Measurements from ENCODE around the gene MELTF.
A peak's percentile ranks its signal among the peaks of the same experiment; 100 is the strongest.

The MELTF gene

GRCh38 chr3:197008436-197009209 lies 21.0 kb downstream of the MELTF start:
- no peak for DNase-seq

GRCh38 chr3:197007953-197008352 lies 21.7 kb downstream of the MELTF start:
- DNase-seq: no peak

- no peak for DNase-seq
These were observed 22.2 kb downstream of the MELTF start for GRCh38 chr3:197007296-197007940.

GRCh38 chr3:197006860-197007259 lies 22.8 kb downstream of the MELTF start:
- no peak for DNase-seq

- DNase-seq: no peak
These were observed 23.2 kb downstream of the MELTF start for GRCh38 chr3:197006446-197006845.

GRCh38 chr3:197003461-197004385 lies 25.9 kb downstream of the MELTF start:
- DNase-seq: peak; percentile 79

DNA sequence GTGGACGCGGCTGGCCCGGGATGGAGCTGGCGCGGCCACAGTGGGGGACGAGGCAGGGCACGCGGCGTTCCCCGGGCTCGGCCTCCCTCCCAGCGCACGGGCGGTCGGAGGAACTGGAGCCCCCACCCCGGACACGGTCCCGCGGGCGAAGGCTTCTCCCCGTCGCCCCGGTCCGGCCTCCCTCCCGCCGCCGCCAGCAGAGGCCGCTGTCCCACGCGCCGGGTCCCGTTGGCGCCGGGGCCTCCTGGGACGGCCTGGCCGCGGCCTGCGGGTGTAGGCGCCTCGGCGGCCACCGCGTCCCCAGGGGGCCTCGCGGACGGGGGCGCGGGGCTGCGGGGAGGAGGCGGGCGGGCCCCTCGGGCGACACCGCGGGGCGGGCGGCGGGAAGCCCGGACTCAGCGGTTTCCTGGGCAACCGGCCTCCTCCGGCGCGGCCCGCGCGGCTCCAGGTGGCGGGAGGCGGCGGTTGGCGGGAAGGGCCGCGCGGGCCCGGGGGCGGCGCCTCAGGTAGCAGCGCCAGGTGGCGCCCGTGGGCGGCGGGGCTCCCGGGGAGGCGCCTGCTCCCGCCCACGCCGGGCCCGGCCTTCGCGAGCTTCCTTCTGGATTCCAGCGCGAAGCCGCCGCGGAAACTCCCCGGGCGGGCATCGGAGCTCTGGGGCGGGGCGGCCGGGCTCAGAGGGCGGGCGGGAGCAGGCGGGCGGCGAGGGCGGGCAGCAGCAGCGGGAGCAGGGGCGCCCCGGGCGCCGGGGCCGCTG lies 26.7 kb downstream of the MELTF start:
- peak; percentile 92 for DNase-seq

GRCh38 chr3:197001972-197002700 lies 27.5 kb downstream of the MELTF start:
- DNase-seq: no peak

DNA sequence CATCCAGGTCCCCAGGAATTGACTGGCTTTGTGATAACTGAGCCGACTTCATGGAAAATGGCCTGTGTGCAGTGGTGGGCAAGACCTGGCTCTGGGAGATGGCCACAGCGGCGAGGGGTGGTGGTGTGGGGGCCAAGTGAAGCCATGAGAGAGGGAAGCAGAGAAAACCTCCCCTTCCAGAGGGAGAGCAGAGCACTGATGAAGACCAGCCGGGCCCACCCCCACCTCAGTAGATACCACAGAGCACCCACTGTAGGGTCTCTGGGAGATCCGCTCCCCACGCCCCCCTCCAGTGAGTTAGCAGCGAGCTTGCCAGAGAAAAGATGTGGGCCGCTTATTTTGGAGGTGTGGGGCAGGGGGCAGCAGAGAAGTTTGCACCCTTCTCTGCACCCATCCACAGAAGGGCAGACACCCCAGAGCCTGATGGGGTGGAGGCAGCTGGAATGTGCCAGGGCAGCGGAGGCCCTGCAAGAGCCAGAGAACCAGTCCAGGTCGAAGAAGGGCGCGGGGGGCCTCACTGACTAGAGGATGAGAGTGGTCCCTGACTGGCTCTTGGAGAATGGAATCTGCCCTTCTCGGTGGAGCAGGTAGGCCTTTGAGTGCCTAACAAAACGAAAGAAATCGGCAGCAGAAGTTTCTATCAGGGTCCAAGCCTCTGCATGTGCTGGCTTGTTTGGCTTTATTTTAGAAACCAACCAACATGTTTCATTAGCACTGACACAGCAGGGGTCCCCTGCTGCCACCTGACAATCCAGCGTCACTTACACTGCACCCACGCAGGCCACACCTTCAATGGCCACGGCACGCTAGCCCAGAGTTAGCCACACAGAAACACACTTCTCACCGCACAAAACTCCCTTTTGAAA lies 28.3 kb downstream of the MELTF start:
- no peak for DNase-seq

GRCh38 chr3:197000211-197000610 lies 29.4 kb downstream of the MELTF start:
- no peak for DNase-seq

DNA sequence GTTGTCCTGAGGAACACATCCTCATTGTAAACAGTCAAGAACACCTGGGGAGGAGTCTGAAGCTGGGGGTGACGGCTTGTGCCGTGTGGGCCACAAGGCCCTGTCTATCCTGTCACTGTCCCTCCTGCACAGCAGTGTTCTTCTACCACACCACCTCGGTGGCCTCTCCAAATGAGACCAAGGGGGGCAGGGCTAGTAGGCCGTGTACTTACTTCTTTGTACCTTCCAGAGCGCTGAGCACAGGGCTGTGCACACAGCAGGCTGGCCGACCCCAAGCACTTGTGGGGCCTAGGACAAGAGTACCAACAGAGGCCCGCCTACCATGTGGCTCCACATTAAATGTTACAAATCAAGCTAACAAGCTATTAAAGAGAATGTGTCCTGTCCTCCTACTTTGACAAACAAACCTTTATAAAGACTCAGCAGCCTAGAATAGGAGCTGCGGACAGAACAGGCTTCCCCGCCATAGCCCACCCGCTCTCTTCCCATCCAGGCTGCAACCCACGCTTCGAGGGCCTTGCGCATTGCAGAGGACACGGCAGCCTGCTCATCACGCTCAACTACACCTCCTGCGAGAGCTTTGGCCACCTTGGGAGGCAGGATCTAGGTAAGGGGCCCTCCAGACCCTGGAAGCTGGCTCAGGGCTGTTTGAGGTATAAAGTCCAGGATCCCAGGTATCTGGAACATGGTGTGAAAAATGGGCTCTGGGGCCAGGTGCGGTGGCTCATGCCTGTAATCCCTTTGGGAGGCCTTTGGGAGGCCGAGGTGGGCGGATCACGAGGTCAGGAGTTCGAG lies 30.5 kb downstream of the MELTF start:
- DNase-seq: no peak

- DNase-seq: no peak
These were observed 32.3 kb downstream of the MELTF start for GRCh38 chr3:196997311-196997710.

DNA sequence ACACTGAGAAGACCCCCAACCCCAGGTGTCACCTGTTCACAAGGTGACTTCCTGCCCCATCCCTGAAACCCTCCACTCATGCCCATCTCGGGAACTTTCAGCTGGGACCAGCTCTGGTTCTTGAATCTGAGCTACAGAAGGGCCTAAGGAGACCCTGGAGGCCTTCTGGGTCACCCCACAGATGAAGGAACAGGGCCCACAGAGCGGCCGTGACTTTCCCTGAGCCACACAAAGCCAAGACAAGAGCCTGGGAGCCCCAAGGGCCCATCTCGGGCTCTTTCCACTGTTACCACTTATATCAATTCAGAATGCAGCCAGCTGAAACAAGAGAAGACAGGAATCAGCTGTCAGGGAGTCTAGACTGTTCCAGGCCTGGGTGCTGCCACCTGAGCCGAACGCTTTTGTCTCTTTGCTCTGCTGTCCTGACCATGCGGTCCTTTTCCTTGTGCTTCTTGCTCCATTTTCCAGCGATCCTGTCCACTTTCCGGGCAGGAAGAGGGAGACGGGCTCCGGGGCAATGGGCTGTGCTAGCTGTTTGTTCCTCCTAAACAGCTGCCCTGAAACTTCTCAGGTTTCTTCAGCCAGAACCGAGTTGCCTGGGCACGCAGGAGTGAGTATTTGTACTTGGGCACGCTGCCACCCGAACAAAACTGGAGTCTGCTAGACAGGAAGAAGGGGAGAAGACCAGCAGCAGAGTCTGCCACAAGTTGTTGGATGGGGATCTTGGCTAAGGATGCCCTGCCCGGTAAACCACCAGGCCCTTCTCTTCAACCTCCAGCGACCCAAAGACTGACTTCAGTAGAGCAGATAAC lies 33.0 kb downstream of the MELTF start:
- no peak for DNase-seq

DNA sequence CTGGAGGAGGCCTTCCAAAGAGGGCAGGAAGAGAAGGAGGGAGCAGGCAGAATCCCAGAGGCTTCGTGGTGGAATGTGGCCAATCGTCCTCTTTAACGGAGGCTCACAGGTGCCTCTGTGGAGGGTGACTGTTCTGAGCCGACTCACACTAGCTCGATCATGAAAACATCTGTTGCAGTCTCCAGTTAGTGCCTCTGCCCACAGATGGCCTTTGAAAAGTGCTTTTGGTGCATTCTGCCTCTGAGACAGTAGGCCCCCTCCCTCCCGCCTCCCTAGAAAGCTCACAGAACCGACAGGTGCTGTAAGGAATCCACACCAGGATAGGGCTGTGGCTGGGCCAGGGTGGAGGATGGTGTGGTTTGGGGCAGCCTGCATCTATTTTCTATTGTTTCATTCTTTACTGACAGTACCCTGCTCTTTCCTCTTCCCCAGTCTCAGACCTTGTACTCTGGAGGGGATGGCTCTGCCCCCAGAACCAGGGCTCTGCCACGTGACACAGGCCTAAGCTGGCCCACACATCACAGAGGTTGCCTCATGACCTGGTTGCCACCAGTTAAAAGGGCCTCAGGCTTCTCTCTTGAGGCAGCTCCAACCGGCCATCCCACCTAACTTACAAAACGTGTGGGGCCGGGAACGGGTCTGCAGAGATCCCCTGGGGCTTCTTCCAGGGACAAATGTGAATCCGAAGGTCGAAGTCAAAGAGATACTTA lies 33.8 kb downstream of the MELTF start:
- DNase-seq: no peak

- DNase-seq: no peak
These were observed 34.6 kb downstream of the MELTF start for GRCh38 chr3:196995027-196995426.

DNA sequence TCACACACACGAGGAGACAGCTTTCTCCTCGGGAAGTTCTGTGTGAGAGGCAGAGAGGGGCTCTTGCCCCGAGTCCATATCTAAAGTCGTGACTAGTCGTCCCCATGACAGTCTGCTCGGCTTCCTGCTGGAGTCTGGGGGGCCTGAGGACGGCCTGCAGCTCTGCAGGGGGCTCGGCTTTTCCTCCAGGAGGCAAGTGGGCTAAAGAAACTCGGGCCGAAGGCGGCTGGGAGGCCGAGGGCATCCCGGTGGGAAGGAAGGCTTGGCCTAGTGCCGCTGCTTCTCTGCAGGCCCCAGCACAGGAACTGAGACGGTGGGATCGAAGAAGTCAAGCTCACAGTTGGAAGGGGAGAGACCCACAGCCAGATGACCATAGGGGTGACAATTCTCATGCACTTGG lies 35.6 kb downstream of the MELTF start:
- DNase-seq: no peak

DNA sequence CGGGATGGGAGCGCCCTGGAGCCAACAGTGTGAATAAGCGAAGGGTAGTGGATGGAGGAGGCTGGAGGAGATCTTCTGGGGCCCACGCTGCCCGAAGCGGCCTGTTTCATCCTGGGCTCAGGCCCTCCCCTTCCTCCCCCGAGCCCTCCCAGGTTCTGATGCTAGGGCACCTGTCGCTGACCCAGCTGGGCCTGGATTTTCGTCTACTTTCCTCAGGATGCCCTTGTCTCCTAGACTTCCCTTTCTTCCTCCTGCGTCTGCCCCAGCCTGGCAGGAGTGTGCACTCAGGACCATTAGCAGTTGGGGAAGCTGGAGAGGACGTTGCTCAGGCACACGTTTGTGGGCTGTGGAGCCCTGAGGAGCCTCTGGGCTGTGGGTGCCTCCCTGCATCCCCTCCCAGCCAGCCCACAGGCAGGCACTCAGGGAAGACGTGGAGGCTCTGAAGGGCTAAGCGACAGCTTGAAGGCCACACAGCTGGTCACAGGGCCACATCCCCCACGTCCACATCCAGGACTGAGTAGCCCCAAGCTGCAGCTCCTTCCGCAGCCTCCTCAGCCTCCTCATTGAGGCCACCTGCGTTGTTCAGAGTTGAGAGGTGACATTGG lies 37.1 kb downstream of the MELTF start:
- DNase-seq: no peak
